Measurements from ENCODE around the gene TMEM139.
"Not testable (repeated sequence)": the region's sequence is repeated elsewhere in the genome, so short reads cannot be mapped to it uniquely, and the experiment has no call there.

Gene TMEM139

DNA sequence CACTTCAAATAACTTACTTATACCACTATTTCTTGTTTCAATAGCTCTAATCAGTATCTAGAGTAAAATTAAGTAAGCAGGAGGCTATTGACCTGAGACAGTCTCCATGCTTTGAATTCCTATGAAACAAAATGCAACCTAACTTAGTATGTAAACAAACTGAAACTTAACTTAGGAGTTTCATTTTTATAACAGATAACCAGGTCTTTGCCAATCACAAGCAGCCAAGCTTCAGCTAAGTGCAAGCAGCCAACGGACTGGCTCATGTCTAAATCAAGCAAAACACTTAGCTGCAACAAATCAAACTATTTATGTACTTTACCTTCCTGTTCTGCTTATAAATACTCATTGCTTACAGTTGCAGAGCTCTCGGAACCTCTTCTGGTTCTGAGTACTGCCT, 25.9 kb upstream of the TMEM139 start:
- DNase-seq (ENCODE audit: low spot score), result no peak

DNA sequence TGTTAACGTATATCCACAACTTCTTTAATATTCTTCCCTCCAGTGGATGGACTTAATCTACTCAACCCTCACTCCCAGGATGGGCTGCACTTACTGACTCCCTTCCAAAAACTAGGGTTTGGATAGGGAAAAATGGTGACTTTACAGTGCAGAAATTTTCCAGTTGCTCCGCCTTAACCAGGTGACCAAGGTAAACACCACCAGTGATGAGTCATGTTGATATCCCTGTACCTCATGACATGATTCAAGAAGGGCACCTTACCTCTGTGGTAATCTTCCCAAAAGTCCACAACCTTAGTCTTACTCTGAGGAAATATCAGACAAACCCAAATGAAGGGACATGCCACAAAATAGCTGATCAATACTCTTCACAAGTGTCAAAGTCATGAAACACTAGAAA, 25.0 kb upstream of the TMEM139 start:
- peak; percentile 58 for DNase-seq (ENCODE audit: low spot score)

GRCh38 chr7:143261901-143262300, 22.9 kb upstream of the TMEM139 start:
- DNase-seq (ENCODE audit: low spot score), result no peak

DNA sequence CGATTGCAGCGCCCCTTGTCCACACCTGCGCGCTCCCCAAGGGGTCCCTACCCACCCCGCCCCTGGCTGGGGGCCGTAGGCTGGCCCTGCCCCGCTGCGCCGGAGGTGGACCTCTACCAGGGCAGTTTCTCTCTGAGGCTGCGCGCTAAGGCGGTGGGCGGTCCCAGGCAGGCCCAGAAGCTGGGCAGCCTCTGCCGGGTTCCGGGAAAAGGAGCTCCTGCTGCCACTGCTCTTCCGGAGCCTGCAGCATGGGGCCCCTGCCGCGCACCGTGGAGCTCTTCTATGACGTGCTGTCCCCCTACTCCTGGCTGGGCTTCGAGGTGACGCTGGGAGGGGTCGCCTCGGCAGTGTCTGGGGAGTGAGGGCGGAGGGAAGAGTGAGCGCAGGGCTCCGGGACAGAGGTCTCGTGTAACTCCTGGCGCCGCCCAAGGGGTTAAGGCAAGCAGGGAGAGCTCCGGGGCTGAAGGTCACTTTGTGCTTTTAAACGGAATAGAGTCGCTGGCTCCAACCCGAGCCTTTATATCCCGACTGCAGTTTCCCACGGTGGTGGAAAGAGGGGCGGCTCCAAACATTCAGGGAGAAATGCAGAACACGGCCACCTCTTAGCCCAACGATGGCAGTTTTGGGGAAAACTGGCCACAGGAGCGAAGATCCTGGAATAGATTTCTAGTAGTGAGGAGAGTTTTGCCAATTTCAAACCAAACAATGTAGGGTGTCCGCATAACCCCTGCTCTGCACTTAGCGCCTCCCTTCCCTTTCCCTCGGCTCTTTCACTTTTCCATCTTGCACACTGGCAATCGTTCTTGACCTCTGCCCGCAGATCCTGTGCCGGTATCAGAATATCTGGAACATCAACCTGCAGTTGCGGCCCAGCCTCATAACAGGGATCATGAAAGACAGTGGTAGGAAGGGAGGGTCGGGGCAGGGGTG, 21.2 kb upstream of the TMEM139 start, which contains the start of gene GSTK1:
GSTK1 (plus strand) TSS at position 176 of the 930 bp plus-strand sequence; CDS start at position 249, 73 bp downstream.
- DNase-seq (ENCODE audit: low spot score), result peak; percentile 74

DNA sequence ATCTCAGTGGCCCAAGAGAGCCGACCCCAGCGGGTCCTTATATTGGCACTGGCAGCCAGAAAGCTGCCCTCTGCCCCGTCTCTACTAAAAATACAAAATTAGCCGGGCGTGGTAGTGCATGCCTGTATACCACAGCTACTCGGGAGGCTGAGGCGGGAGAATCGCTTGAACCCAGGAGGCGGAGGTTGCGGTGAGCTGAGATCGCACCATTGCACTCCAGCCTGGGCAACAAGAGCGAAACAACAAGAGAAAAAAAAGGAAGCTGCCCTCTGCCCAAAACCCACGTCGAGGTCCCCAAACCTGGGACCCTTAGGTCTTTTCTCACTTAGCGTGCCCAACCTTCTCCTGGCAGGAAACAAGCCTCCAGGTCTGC, 20.6 kb upstream of the TMEM139 start:
- not testable (repeated sequence) for DNase-seq (ENCODE audit: low spot score)

DNA sequence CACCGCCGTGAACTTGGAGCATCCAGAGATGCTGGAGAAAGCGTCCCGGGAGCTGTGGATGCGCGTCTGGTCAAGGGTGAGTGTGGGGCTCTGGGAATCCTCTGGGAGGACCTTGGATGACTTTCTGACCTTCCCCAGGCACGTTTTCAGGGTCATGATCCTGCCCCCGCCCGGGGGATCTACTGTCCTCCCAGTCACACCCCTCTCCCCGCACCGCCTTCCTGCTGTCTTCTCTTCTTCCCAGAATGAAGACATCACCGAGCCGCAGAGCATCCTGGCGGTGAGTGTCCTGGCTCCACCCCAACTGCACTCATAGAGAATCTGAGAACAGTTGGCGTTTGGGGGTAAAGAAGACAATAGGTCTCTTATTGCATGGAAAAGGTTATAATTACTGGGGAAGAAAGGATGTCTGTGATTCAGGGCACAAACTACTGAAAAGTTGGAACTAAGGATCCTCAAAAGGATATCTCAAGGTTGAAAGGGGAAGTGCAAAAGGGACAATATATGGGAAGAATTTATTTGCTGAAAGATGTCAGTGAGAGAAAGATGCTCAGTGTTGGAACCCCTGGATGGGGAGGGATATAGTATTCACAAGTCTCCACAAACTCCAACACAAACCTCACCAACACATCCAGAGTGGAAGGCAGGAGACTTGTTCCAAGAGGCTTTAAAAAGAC, 19.6 kb upstream of the TMEM139 start:
- DNase-seq (ENCODE audit: low spot score), result no peak

GRCh38 chr7:143269251-143269650, 15.5 kb upstream of the TMEM139 start:
- no peak for DNase-seq (ENCODE audit: low spot score)

GRCh38 chr7:143271240-143271639, 13.5 kb upstream of the TMEM139 start:
- DNase-seq (ENCODE audit: low spot score), result no peak

GRCh38 chr7:143272871-143273270, 11.9 kb upstream of the TMEM139 start:
- DNase-seq (ENCODE audit: low spot score), result no peak

DNA sequence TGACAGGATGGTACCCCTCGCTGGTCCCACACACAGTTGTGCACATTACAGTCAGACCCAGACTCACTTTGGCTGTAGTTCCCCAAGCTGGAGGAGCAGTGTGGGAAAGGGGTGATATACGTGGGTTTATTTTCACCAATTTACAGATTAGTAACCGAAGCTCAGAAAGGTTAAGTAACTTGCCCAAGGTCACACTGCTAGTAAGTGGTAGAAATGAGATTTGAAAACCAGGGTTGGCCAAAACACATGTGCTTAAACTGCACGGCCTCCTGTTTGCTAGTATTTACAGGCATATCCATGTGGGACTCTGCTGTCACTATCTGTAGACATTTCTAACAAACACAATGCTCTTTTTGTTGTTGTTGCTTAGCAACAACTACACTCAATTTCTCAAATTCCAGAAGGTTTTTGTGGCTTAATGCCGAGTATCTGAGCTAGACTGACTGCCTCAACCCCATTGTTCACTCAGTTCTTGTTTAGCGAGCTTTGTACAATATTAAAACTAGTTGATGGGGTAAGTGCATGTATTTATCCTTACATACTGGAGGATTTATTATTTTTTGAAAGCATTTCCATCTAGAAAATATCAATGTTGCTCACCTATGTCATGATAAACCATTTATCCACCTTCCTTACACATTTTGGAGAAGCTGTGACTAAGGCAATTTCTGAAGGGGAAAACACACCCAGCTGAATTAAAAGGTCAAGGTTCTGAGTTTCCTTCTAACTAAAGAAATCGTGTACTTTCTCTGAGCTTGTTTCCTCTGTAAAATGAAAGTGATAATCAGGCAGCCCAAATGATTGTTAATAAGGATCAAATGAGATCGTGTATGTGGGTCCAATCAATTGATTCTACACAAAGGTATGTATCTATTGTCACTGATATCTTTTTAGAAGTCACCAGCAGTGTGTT, 5.3 kb upstream of the TMEM139 start:
- peak; percentile 88 for DNase-seq (ENCODE audit: low spot score)

DNA sequence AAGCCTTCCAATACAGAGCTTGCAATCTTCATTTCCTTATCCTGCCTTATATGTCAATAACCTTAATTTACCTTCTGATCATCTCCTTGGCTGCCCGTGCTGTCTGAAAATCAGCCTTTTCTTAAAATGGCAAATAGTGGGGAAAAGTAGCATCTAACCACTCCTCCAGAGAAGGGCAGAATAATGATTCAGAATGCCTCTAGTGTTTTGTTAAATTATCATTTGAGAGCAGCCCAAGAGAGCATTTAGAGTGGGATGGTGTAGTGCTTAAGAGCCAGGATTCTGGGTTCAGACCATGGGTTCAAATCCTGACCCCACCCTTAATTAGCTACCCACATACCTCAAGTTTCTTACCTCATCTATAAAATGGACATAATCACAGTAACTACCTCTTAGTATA, 4.6 kb upstream of the TMEM139 start:
- DNase-seq (ENCODE audit: low spot score), result no peak

GRCh38 chr7:143280566-143280965, 4.2 kb upstream of the TMEM139 start:
- DNase-seq (ENCODE audit: low spot score), result no peak

DNA sequence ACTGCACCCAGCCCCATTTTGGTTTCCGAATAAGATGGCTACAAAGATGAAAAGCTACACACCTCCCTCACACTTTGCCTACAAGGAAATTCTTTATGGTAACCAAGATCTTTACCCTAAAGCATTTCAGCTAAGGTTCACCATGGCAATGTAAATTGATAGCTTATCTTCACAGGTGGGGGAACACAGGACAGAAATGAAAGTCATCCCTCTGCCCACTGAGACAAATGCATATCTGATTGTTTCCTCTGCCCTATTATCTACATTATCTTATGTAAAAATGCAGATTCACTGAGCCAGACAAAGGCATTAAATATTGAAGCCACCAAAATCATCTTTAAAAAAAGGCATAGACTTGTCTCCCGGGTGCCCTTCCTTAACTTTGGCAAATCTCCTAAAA, 3.2 kb upstream of the TMEM139 start:
- DNase-seq (ENCODE audit: low spot score), result no peak

- no peak for DNase-seq (ENCODE audit: low spot score)
These were observed 2.6 kb upstream of the TMEM139 start for GRCh38 chr7:143282124-143282523.

GRCh38 chr7:143283381-143283780, 1.4 kb upstream of the TMEM139 start:
- peak; percentile 55 for DNase-seq (ENCODE audit: low spot score)

- DNase-seq (ENCODE audit: low spot score), result peak; percentile 95
These were observed 666 bp downstream of the TMEM139 start for GRCh38 chr7:143285470-143285778.

GRCh38 chr7:143285806-143286521, 1.2 kb downstream of the TMEM139 start:
- no peak for DNase-seq (ENCODE audit: low spot score)

DNA sequence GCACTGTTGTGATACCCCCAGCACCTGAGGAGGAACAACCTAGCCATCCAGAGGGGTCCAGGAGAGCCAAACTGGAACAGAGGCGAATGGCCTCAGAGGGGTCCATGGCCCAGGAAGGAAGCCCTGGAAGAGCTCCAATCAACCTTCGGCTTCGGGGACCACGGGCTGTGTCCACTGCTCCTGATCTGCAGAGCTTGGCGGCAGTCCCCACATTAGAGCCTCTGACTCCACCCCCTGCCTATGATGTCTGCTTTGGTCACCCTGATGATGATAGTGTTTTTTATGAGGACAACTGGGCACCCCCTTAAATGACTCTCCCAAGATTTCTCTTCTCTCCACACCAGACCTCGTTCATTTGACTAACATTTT, 1.7 kb downstream of the TMEM139 start:
- DNase-seq (ENCODE audit: low spot score), result no peak

- no peak for DNase-seq (ENCODE audit: low spot score)
These were observed 2.7 kb downstream of the TMEM139 start for GRCh38 chr7:143287339-143287934.

DNA sequence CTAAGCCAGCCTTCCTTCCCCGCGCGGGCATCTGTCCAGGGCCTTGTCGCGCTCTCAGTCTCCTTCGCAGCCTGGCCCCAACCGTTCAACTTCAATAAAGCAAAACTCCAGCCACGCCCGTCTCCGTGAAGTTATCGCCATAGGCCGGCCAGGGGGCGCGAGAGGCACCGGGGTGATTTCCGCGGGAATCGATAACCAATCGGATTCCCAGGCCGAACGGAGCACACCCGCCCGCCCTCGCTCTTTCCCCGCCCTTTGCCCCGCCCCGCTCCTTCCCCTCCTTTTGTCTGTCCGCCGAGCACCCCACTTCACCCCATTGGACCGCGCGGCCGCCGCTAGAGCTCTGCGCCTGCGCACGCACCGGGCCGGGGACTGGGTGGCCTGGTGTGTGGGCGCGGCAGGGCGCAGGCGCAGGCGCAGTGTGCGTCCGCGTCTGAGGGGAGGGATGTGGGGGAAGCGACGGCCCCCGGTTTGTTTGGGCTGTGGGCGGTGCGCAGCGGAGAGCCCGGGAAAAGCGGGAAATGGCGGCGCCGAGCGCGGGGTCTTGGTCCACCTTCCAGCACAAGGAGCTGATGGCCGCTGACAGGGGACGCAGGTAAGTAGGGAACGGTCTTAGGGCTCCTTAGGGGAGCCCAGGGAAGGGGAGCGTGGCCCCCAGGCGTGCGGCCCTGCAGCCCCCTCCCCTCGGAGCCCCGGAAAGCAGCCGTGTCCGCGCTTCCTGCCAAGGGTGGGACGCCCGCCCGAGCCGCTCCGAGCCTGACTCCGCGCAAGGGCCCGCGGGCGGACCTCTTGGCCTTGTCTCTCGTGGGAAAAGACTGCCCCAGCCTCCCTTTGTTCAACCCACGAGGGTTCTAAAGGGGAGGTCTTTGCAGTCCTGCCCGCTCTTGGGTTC, 3.4 kb downstream of the TMEM139 start, which contains the start of gene CASP2:
CASP2 (plus strand) TSS at position 417 of the 892 bp plus-strand sequence; CDS start at position 522, 105 bp downstream.
- DNase-seq (ENCODE audit: low spot score), result peak; percentile 96

Data from SW480 (cell line).